Measurements from ENCODE around the gene PGR.

PGR gene

DNA sequence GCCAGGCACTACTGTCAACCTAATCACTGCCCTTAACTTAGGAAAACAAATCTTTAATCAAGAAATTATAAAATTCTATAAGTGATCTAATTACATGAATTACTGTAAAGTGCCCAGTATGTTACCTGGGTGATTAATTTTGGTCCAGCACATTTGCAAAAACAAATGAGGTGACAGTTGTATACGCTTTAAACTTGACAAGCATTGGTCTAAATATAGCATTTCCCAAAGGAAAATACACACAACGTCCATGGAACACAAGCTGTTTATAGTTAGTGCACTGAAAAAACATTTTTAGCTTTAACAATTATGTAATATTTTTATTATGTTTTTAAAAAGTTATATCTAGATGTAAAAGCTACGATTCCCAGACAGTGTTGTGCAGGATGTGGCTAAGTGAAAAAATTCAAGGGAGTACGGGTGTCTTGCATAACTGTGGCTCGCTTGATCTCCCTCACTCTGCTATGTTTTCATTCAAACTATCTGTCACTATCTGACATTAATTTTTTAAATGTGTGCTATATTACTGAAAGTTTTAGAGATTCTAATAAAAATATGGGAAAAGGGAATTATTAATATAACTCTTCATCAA is 38.8 kb downstream of the PGR start:
- no peak overlapping the region for H3K4me3 ChIP-seq
- no peak overlapping the region for H3K27ac ChIP-seq

- no peak overlapping the region for H3K4me3 ChIP-seq
These were observed 46.3 kb downstream of the PGR start for GRCh38 chr11:101083335-101083734.

GRCh38 chr11:101082813-101083212 is 46.8 kb downstream of the PGR start:
- Histone ChIP-seq H3K4me3 (no peak overlapping the region), H3K27ac (no peak overlapping the region)

More at GRCh38 chr11:101083335-101083734, 46.3 kb downstream of the PGR start:
- H3K27ac ChIP-seq: no peak overlapping the region

- Histone ChIP-seq H3K27ac (no peak overlapping the region), H3K4me3 (no peak overlapping the region)
These were observed 65.9 kb downstream of the PGR start for GRCh38 chr11:101063706-101064105.

- no peak overlapping the region for H3K4me3 ChIP-seq
- H3K27ac ChIP-seq: no peak overlapping the region
These were observed 68.0 kb downstream of the PGR start for GRCh38 chr11:101061606-101062005.

DNA sequence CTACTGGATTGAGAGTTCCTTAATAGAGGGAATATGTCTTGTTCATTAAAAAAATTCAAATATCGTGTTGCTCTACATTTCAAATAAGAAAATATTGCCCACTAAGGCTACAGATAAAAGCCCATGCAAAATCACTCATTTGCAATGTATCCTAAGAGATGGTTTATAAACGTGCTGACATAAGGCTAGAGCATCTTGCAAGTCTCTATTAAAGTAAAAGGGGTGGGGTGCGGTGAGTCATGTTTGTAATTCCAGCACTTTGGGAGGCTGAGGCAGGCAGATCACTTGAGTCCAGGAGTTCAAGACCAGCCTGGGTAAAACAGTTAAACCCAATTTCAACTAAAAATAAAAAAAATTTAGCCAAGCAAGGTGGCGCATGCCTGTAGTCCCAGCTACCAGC is 70.3 kb downstream of the PGR start:
- Histone ChIP-seq H3K27ac (no peak overlapping the region), H3K4me3 (no peak overlapping the region)

GRCh38 chr11:101053492-101053891 is 76.1 kb downstream of the PGR start:
- no peak overlapping the region for H3K27ac ChIP-seq
- no peak overlapping the region for H3K4me3 ChIP-seq

GRCh38 chr11:101051677-101052076 is 77.9 kb downstream of the PGR start:
- no peak overlapping the region for H3K27ac ChIP-seq
- H3K4me3 ChIP-seq: no peak overlapping the region

DNA sequence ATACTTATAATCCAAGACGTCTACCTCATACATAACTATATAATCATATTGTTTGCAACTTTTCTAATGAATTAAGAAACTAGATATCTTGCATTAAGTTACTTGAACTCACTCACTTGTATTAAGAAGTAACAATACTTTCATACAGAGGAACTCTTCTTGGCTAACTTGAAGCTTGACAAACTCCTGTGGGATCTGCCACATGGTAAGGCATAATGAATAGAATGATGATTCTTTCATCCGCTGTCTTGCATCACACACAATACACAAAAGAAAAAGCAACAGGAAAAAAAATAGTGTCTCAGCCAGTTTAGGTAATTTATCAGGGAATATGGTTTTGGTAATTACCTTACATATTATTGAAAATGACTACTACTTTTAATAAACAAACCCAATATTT is 79.8 kb downstream of the PGR start:
- H3K4me3 ChIP-seq: no peak overlapping the region
- H3K27ac ChIP-seq: no peak overlapping the region

DNA sequence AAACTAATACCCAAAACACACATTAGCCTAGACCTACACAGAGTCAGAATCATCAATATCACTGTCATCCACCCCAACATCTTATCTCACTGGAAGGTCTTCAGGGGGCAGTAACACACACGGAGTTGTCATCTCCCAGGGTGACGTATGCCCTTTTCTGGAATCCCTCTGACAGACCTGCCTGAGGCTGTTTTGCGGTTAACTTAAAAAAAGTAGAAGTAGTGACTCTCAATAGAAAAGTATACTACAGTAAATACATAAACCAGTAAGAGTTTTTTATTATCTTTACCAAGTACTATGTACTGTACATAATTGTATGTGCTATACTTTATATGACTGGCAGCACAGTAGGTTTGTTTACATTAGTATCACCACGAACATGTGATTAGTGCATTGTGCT is 80.5 kb downstream of the PGR start:
- Histone ChIP-seq H3K27ac (no peak overlapping the region), H3K4me3 (no peak overlapping the region)

- Histone ChIP-seq H3K27ac (no peak overlapping the region), H3K4me3 (no peak overlapping the region)
These were observed 81.1 kb downstream of the PGR start for GRCh38 chr11:101048479-101048878.

DNA sequence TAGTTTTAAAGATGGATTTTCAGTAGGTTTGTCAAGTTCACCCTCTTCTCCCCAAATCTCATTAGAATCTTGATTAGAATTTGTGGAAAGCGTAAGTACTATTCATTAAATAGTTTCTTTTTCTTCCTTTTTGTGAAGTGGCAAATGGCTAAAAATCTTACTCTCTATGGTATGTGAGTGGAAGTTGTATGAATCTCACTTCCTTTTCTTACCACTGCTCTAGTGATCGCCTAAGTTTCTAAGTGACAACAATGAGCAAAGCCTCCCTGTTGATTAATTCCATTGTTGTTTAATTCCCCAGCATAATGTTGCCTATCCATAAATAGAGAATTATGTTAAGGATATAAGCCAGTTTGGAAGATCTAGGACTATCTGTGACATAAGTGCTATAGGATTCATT is 82.7 kb downstream of the PGR start:
- Histone ChIP-seq H3K27ac (no peak overlapping the region), H3K4me3 (no peak overlapping the region)

GRCh38 chr11:101045415-101045814 is 84.2 kb downstream of the PGR start:
- H3K27ac ChIP-seq: no peak overlapping the region
- no peak overlapping the region for H3K4me3 ChIP-seq

- no peak overlapping the region for H3K4me3 ChIP-seq
- no peak overlapping the region for H3K27ac ChIP-seq
These were observed 85.7 kb downstream of the PGR start for GRCh38 chr11:101043940-101044339.

GRCh38 chr11:101035872-101036271 is 93.7 kb downstream of the PGR start:
- H3K27ac ChIP-seq: no peak overlapping the region

DNA sequence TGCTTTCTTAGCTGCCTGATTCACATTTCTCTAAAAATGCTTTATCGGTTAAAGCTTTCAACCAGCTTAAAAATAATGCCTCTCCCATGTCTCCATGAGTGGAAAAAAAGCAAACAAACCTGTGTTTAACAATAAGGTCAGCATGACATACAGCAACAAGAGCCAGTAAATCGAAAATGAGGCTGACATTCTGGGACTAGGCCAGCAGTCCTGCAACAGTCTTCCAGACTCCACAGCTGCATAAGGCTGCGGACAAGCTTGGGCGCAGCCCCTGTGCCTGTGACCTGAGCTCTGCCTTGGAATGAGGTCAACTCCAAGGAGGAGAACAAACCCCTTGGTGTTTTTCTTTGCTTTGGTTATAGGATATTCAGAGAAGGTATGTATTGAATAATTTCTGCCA is 95.5 kb downstream of the PGR start:
- Histone ChIP-seq H3K27ac (no peak overlapping the region), H3K4me3 (no peak overlapping the region)

More at GRCh38 chr11:101035872-101036271, 93.7 kb downstream of the PGR start:
- H3K4me3 ChIP-seq: no peak overlapping the region

GRCh38 chr11:101032991-101033390 is 96.6 kb downstream of the PGR start:
- H3K27ac ChIP-seq: no peak overlapping the region
- no peak overlapping the region for H3K4me3 ChIP-seq

GRCh38 chr11:101031713-101032112 is 97.9 kb downstream of the PGR start:
- no peak overlapping the region for H3K27ac ChIP-seq
- no peak overlapping the region for H3K4me3 ChIP-seq

- no peak overlapping the region for H3K27ac ChIP-seq
These were observed 98.9 kb downstream of the PGR start for GRCh38 chr11:101030692-101031091.

DNA sequence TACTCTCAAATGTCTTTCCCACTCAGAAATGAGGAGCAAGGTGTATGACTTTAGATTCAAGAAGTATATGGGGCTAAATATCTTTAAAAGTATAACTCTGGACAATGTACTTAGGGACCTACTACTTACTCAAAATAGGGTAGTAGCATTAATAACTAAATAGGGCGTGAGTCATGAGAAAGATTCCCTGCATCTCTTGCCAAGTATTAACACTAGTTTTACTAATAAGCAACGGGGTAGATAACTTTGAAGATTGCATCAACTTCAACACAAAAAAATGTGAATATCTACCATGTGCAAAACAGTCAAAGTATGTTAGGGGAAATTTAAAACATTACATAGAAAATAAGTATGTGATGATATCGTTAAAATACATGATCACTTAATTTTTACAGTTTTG is 99.6 kb downstream of the PGR start:
- Histone ChIP-seq H3K4me3 (no peak overlapping the region), H3K27ac (no peak overlapping the region)

More at GRCh38 chr11:101030692-101031091, 98.9 kb downstream of the PGR start:
- H3K4me3 ChIP-seq: no peak overlapping the region

GRCh38 chr11:101028644-101029043 is 101.0 kb downstream of the PGR start:
- Histone ChIP-seq H3K27ac (no peak overlapping the region), H3K4me3 (no peak overlapping the region)

DNA sequence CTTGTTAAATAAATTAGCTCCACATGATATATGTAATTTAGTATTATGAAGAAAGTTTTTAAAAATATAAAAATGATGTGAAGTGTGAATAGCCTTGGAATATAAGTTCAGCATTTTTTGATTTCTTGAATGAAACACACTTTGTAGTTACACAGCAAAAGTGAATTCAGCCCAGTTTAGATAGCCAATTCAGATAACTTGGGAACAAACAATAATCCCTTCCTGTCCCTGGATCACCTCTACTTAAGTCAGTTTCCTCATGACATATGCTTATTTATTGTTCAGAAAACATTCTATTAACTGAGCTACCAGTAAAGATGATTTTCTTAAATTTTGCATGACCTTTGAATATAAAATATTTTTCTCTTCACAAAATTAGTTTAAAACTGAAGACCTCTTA is 107.4 kb downstream of the PGR start:
- Histone ChIP-seq H3K27ac (no peak overlapping the region), H3K4me3 (no peak overlapping the region)
